ENCODE results near the gene DRD3.

Gene DRD3
- 0.21 to 0.24 reads per million in 2 donors for total RNA-seq

DNA sequence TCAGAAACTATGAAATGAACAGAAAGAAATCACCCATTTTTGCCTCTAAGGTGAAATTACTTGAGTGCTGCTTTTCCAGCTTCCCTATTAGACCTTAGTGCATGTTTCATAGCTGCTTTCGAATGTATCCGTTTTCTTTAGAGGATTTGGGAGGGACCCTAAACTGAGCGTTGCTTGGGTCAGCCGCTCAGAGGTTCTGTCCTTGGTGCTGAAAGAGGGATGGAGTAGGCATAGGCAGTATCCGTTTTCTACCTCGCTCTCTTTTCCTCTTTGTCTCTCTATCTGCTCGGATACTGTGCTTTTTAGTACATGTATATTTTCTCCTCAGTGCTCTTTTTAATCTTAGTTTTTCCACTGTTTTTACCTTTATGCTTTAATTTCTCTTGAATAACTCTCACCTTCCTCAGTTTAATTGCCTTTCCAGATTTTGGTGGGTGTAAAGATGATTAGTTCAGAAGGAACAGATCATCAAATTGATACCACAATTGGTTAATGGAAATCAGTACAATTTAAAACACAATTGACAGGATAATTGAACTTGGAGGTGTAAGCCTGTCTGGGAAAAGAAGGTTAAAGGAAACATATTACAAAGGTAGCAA is at the start of gene DRD3:
DRD3 (minus strand) TSS at position 283 of the 599 bp plus-strand sequence. CDS start 7,060 bp downstream, outside the sequence.
- peak; percentile 2 for DNase-seq

DNA sequence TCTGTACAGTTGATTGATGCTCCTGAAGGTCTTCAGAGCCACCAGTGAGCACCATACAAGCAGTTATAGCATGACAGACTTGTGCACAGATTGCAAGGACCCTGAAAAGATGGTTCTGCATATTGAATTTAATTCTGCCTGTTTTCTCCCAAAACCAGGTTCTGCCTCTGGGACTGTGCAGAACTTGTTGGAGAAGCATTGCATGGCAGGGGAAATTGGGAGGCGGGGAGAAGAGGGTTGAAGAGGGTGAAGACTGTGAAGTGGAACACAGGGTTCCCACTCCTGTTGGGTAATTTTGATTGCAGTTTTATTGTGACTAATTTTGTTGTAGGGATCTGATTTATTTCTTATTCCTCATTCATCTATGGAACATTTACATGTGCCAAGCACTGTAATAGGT is 48.2 kb upstream of the DRD3 start:
- no peak for DNase-seq

DNA sequence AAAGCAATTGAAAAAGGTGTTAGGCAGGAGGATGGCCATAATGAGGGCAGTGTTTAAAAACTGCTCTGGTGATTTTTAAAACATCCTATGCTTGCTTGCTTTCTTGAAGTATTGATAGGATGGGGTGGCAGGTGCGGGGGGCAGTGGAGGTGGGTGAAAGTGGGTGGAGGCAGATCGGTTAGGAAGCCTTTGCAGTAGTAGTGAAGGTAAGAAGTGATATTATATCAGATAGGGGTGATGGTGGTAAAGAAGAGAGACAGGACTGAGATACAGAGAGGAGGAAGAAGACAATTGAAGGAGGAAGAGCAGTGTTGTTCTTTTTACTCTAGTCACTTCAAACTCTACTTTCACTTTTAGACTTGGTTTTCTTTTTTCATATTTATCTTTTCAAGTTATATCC is 47.5 kb upstream of the DRD3 start:
- DNase-seq = no peak

DNA sequence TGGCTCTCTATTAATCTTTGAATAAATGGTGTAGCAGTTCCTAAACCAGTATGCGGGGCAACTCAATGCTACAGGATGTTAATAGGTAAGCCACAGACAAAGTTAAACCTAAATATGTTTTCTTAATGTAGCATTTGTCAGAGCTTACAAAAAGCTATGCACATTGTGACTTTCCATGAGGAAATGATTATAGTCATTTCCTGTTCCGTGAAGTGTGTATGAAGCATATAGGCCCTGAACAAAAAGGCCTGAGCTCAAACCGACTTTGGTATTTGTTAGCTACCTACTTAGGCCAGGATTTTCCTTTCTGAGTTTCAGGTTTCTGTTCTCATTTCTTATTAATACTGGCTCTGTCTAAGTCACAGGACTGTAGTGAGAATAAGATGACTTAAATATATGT is 44.3 kb upstream of the DRD3 start:
- DNase-seq = no peak

DNA sequence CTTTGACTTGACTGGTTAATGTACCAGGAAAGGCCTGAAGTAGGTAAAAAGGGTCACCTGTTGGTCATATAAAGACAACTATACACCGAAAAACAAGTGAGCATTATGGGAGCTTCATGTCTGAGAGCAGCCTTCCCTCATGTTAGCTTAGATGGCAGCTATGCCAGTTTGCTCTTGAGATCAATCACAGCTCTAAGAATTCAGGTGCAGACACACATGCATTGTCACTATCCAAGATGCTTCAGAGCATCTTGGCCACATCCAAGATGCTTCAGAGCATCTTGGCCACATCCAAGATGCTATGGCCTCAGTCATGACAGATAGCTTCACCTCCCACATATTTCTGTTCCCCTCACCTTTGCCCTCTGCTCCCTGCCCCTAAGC is 43.0 kb upstream of the DRD3 start:
- DNase-seq = no peak

DNA sequence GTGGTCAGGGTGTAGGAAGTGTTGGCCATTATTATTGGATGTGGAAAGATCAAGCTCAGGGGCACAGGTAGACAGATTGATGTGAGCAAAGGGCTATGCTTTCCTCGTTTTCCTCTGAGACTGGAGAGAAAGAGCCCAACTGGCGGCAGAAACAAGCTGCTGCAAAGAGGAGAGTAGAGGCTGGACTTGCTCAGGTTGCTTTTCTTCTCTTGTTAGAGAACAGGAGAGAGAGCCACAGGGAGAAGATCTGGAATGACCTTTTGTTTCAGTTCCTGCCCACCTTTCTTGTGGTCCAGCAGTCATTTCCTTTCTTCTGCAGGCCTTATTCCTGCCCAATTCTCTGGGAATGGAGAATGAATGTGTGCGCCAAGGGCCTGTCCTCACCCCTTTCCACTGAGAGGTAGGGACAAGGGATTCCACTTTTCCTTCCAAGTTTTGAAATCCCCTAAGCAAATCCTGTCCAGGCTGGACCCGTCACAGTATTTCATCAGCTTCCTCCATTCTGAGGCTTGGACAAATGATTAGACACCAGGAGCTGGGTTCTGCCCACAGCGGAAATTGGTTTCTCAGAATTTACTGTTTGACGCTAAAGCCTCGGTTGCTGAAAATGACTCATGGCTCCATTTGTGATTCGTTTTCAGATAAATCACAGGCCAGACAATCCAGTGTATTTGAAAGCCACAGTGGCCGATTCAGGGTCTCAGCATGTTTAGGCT is 42.5 kb upstream of the DRD3 start:
- DNase-seq = peak; percentile 24

DNA sequence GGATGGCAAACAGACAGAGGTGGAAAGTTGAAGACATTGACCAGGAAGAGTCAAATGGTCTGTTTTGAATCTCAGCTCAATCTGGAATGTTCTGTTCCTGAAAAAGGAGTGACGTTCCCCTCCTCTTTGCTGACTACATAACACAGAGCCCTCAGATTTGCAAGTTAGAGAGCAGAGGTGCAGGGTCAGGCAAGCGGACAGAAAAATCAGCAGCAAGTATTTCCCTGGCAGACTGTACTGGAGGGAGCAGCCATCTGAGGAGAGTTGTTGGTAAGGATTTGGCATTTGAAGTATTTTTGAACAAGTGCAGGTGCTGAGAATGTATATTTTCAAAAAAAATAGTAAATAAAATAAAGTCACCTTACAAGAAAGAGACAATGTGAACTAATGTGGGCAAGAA is 40.9 kb upstream of the DRD3 start:
- DNase-seq = no peak

DNA sequence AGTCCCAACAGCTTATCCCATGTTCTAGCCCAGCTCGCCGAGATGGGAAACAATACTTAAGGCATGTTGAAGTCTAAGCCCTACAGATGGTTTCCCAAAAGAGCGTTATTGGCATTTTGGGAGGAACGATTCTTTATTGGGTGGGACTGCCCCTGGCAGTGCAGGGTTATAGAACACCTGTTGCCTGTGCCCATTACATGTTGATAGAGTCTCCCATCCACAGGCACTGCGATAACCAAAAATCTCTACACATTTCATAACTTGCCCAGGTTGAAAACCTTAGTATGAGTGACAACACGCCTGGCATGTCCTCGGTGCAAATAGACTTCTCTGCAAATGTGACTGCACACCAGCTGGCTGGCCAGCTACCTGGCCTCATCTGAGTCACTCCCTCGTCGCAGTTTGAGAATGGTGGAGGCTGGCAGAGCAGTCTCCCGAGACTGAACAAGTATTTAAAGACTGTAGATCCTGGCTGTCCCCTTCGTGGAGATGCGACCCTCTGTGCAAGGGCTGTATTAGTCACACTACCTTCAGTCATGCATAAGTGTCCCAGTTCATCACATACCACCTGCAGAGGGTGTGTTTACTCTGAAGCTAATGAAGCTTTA is 39.8 kb upstream of the DRD3 start:
- no peak for DNase-seq

DNA sequence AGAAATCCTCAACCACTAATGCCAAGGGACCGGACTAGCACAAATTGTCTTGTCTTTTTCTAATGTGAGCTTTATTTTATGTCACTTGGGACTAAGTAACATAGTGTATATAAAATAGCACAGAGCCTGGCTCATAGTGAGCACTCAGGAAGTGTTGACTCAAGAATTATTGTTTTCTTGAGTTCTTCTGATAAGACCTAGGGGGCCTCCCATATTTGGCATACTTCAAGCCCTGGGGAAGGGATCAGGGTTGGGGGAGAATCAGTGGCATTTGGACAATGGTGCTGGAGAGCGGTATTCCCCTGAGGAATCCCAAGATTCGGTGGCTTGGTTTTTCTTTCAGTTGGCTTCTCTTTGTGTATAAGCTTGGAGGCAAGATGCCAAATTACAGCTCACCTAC is 39.2 kb upstream of the DRD3 start:
- DNase-seq = no peak

DNA sequence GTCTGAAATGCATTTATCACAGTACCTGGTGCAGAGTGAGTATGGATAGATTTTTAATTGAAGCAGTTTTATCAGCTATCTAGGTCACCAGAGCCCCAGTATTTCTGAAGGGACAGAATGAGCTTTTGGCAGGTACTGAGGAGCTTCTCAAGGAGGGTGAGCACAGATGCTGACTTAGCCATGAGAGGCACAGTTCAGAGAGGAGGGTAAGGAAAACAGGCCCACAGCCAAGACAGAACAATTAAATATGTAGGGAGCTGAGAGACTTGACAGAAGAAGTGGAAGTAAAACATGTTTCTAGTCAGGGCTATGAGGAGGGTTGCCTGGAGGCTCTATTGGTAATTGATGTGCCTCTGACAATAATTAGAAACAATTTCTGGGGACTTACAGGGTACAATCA is 38.4 kb upstream of the DRD3 start:
- DNase-seq = no peak

DNA sequence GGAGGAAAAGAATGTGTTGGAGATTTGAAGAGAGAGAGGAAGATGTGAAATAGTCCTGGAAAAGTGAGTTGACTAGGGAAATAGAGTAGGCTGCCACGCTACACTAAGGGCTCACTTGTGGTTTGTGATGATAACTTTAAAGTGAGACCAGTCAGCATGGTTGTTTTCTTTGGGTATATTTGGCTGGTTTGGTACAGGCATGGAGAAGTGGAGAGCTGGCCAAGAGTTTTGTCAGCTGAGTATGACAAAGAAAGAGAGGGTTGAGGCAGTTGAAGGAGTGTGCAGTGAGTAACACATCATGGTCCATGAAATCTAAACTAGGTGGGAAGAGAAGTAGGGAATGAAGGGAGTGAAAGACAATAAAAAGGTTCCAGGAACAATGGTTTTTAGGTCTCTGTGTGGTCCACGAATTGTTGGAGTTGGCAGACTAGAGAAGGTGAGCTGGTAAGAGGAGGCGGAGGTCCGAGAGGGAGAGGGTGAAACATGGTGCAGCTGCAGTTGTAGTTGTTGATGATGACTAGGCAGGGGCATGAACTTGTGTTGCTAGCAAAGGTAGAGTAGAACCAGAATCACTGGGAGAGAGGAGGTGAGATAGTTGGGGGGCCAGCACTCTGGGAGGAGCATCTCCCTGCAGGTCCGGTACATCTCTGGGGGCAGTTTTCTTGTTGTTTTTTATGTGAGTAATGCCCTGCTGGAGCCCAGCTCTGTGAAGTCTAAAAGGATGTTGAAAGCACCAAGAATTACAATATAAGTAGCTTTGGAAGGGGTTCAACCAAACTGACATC is 37.5 kb upstream of the DRD3 start:
- no peak for DNase-seq

DNA sequence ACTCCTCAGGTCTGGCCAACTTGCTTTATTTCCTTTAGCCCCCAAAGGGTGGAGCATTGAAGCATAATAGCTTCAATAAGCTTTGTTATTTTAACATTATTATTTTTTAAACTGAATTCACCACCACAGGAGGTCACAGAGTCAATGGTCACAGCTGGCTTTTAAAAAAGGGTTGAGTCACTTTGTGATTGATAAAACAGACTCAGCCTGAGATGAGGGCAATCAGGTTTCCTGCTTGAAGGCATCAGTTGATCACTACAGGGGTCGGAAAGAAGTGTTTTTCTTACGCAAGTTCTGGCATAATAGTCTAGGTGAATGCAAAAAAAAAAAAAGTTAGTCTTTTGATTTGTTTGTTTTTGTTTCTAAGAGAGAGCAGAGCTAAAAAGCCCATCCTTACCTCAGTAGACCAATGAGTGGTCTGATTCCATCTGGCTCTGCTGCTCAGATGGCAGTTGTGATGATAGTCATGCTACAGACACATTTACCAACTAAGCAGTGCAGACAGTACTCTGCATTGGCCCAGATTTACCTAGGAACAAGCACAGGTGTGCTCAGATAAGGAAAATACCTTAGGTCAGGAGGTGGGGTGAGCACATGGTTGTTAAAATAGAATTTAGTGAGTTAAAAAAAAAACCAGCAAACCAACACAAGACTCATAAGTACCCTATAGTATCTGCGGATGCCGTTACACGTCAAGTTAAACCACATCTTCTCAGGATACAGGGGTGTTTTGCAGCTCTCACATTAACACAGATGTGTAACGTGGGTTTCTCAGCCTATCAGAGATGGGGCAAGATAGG is 35.9 kb upstream of the DRD3 start:
- no peak for DNase-seq

DNA sequence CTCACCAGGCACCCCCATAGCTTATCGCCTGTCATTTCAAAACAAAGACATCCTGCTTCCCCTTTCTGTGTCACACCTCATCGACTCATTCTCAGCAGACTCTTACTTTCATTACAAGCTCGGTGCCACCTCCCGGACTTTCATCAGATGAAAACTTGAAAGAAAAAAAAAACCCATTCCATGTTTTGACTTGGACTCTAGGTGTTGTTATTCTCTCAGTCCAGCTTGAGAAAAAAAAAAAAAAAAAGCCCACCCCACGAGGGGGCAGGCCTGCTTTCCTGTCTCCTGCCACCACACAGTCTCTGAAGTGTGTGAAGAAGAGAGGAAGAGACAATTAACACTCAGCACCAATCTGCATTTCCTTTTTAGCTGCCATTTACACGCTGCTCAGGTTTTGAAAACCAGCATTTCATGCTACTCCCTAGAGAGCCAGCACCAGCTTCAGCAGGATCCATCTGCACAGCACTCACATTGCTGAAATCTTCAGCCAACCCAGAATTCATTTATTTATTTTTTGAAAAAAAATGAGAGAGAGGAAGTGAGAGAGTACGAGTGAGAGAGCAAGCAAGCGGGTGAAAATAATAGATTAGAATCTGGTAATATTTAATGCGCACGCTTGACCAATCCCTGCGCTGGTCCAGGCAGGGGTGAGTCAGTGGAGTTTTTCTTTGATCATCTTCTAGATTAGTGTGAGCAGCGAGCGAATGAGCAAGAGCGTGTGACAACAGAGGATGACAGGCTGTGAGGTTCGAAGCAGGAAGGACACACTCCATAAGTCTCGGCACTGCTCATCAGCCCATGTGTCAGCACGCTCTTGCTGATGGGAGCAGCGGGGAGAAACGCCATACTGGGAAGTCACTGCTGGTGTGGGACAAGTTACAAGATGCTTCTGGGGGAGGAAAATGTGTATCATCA is 35.0 kb upstream of the DRD3 start:
- peak; percentile 55 for DNase-seq

DNA sequence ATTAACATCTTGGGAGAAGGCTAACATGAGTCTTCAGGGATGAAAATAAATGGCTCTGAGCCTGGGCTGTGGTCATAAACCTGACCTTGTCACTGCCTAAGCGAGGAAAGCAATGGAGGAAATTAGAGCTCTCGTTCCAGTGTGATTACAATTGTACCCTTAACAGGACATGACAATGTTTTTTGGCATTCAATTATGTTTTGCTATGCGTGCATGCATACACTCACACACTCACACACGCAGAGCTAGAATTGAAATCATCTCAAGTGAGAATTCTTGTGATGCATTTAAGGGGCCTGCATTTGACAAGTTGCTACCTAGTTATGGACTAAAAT is 34.4 kb upstream of the DRD3 start:
- no peak for DNase-seq

DNA sequence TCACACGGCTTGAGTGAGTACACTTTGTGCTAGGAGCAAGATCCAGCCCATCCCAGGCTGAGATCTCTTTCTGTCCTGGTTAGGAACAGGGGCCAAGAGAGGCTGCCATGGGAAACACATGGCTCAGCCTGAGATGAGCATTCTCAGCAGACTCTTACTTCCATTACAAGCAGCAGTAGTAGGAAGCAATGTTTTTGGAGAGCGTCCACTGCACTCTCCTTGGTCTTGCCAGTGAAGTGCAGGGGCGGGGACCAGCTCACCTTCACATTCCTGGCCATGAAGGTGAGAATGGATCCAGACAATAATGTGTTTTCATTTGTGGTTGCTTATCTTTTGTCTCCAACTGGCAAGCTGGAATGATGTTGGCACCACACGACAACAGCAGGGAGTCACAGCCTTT is 33.8 kb upstream of the DRD3 start:
- DNase-seq = no peak

DNA sequence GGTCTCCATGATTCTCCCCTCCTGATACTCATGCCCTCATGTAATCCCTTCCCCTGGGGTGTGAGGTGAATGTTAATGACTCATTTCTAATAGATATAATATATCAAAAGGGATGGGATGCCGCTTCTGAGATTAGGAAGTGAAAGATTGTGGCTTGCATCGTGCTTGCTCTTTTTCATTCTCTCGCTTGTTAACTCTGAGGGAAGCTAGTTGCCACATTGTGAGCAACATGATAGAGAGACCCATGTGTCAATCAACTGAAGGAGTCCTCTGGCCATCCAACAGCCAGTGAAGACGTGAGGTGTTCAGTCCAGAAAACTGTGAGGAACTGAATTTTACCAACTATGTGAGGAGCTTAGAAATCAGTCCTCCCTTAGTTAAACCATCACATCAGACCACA is 28.9 kb upstream of the DRD3 start:
- no peak for DNase-seq

DNA sequence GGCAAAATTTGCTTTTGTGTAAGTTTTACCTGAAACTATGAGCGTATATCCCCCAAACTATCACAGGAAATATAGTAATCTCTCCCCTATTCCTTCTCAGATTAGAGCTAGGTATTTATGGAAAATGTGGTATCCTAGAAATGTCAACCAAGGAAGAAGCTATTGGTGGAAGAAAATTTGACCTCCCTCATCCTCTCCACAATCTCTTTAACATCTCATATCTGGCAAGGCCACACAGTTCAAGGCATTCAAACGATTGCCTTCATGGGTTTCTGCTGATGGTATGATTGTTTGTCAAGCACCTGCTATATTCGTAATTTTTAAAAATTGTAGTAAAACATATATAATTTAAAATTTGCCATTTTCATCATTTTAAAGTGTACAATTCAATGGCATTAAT is 27.5 kb upstream of the DRD3 start:
- no peak for DNase-seq

DNA sequence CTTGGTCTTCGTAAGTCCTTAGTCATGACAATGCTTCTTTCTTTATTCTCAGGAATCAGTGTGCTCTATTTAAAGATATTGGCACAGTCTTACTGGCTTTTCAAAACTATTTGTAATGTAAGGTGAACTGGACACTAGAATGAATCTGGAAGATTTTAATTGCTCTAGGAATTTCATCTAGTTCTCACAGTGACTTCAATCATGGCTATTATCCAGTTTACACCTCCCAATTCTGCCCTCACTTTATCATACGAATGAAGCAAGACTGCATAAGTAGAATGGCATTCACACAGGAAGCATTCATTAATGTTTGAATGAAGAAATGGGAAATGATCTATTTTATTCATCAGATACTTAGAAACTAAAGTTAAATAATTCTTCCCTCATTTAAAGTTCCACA is 26.7 kb upstream of the DRD3 start:
- DNase-seq = no peak

DNA sequence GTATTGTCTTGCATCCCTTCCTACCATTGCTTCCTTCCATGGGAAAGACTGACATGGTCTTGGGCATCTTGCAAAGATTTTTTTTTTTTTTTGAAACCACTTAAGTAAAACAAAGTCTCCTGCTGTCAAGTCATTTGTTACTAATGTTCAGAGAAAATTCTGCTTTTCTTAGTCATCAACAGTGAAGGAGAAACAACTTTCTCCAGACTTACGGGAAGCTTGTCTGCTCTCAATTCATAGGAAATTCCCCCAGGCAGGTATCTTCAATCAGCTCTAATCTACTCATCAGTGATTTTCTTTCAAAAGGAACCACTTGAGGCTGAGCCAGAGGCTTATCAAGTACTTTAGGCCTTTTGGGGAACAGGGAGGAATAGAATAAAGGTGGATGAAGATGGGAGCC is 15.9 kb upstream of the DRD3 start:
- DNase-seq = no peak

DNA sequence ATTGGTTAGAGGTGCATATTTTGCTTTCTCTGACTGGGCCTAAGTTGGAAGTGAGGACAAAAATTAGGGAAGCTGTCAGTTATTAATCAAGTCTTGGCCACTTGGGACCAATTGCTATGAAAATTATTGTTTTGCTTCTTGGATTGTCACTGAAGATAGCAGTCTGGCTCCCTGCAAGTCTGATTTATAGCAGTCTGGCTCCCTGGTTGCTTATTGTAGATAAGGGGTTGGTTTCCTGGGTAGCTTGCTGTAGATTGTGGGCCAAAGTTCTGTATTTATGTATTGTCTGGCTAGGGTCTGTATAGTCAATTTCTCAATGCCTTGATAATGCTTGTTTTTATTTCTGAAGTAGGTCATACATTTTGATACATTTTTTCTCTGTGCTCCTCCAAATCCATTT is 13.3 kb upstream of the DRD3 start:
- DNase-seq = no peak

DNA sequence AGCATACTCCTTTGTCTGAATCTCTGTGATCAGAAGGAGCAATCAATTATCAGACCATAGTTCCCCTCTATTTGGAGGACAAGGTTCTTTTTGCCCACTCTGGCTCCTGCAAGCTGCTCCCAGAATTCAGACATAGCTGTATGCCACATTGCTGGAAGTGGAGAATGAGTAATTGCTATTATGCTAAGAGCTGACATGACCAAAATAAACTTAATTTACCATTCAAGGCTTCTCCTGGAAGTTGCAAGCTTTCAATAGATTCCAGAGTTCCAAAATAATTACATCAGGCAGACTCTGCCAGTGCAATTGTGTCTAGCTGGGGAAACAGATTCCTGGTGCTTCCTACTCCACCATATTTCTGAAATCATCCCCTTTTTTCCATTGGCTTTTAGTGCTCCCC is 7.6 kb upstream of the DRD3 start:
- no peak for DNase-seq

DNA sequence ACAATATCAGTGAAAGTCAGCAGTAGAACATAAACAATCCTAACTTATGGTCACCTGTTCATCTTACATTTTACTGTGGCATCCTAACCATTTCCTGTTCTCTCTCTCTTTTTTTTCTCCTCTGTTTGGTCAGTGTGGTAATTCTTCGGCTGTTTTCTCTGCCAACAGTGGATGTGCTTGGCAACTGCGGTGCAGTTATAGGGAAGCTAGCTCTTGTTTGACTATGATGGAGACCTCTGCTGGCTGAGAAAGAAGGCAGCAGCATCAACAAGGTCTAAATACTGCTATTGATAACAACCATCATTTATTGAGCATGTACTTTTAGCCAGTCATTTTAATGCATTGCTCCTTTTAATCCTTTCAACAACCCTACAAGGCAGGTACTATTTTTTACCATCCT is 723 bp upstream of the DRD3 start:
- DNase-seq = no peak
